ENCODE data around the gene EFHB.

DNA sequence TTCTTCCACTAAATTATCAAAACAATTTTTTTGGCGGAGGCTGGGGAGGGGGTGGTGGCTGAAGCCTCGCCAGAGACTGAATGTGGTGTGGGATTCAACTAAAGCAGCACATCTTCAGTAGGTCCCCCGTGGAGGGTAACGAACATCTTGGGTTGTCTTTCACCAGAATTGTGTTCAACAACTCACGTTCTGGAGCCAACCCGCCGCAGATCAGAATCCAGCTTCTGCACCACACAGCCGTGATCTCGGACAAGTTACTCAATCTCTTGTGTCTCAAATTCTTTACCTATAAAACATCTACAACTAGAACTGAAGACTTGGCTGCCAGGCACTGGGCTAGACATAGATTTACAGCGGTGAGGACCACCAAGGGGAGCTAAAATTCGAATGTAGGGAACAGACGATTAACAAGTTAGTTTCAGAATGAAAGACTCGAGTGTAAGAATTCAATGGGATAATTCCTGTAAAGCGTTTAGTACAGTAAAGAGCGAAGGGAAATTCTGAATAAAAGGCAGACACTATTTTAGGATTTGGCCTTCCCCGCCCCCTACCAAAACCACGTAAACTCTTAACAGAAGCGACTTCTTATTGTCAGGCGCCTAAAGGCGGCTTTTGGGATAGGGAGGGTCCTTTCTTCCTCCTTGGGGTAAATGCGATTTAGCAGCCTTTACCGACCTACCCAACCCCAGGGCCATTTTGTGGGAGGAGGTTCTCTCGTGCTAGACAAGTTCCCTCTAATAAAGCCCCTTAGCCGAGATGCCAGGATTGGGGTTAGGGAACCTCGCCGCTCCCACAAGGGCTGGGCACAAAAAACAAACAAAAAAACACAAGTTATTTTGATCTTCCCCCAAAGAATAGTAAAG lies 12.2 kb upstream of the EFHB start:
- TF ChIP-seq CTCF (IDR thresholded peaks at IDR 0.05; ENCODE audit: insufficient read depth, low read depth, low read length) = no peak
- no peak for TF ChIP-seq EZH2 (IDR thresholded peaks at IDR 0.05; ENCODE audit: insufficient read depth, low read length)
